SK-N-SH (cell line): Measurements from ENCODE around the gene PBRM1.
"Not testable (repeated sequence)": the region's sequence is repeated elsewhere in the genome, so short reads cannot be mapped to it uniquely, and the experiment has no call there.

ENCODE experiments used
- CTCF ChIP-seq: fragments of 200-600 bp; sonication (generic); IDR thresholded peaks from 2 replicates; pipeline ENCODE4 v1.6.1; 2017; ENCODE audit warnings: antibody characterized with exemption, mild to moderate bottlenecking, moderate library complexity
- EP300 ChIP-seq, 2 experiments: IDR thresholded peaks; 2 replicates each; pipeline versions ENCODE4 v1.4.0 to v1.6.1; 2012; ENCODE audit warnings: borderline replicate concordance in 1 of 2, low read depth in 1 of 2, low read length in 1 of 2
- MAX ChIP-seq: IDR thresholded peaks from 2 replicates; pipeline ENCODE4 v1.4.0; 2012; ENCODE audit warnings: low read depth
- NRF1 ChIP-seq: IDR thresholded peaks from 2 replicates; pipeline ENCODE4 v1.6.1; 2012; ENCODE audit warnings: low read depth, mild to moderate bottlenecking, low read length
- POLR2AphosphoS5 ChIP-seq: IDR thresholded peaks from 2 replicates; pipeline ENCODE4 v1.6.1; 2012; ENCODE audit warnings: low read depth, low read length
- RCOR1 ChIP-seq: fragments of 150-350 bp; IDR thresholded peaks from 2 replicates; pipeline ENCODE4 v1.6.1; 2017; ENCODE audit warnings: antibody characterized with exemption, low read length
- REST ChIP-seq: IDR thresholded peaks from 2 replicates; pipeline ENCODE4 v1.6.1; 2012; ENCODE audit warnings: mild to moderate bottlenecking, low read depth, low read length, moderate library complexity
- RFX5 ChIP-seq: IDR thresholded peaks from 2 replicates; pipeline ENCODE4 v1.6.1; 2012; ENCODE audit warnings: mild to moderate bottlenecking, improper control_type of control experiment, low read length
- TAF1 ChIP-seq: IDR thresholded peaks from 2 replicates; pipeline ENCODE4 v1.6.1; 2012; ENCODE audit warnings: low read depth, mild to moderate bottlenecking, low read length, moderate library complexity, borderline replicate concordance
- TEAD4 ChIP-seq: IDR thresholded peaks from 2 replicates; pipeline ENCODE4 v1.4.0; 2012; ENCODE audit warnings: mild to moderate bottlenecking, borderline replicate concordance; ENCODE audit not compliant: insufficient read depth
- YY1 ChIP-seq: IDR thresholded peaks from 2 replicates; pipeline ENCODE4 v1.4.0; 2012; ENCODE audit warnings: low read depth, mild to moderate bottlenecking

- TF ChIP-seq POLR2AphosphoS5; TEAD4; NRF1; CTCF; TAF1; MAX; YY1; RFX5; RCOR1; REST; EP300 (IDR thresholded peaks at IDR 0.05; ENCODE audit: borderline replicate concordance in 1 of 2, low read depth in 1 of 2, low read length in 1 of 2): not testable (repeated sequence)
Measured at GRCh38 chr3:52526671-52527038, 159.1 kb downstream of the PBRM1 start.
